HG02870 (cell line): ENCODE measurements around the gene LRRK1.

Experiments
- ATAC-seq: cut with Tn5 transposase; IDR thresholded peaks from one replicate; pipeline ENCODE4 v1.9.1; 2021; ENCODE audit warnings: mild to moderate bottlenecking, moderate library complexity; ENCODE audit not compliant: unreplicated experiment

LRRK1 gene

DNA sequence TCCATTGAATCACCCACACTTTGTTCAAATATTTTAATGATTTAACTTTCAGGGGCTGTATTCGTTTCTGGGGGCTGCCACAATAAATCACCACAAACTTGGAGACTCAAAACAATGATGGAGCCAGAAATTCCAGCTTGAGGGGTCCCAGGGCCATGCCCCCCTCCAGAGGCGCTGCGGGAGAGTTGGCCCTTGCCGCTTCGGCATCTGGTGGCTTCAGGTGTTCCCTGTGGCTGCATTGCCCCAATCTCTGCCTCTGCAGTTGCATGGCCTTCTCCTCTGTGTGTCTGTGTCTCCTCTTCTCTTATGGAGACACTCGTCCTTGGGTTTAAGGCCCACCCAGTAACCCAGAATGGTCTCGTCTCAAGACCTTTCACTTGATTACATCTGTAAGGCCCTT, 187.9 kb downstream of the LRRK1 start:
- ATAC-seq: no peak

DNA sequence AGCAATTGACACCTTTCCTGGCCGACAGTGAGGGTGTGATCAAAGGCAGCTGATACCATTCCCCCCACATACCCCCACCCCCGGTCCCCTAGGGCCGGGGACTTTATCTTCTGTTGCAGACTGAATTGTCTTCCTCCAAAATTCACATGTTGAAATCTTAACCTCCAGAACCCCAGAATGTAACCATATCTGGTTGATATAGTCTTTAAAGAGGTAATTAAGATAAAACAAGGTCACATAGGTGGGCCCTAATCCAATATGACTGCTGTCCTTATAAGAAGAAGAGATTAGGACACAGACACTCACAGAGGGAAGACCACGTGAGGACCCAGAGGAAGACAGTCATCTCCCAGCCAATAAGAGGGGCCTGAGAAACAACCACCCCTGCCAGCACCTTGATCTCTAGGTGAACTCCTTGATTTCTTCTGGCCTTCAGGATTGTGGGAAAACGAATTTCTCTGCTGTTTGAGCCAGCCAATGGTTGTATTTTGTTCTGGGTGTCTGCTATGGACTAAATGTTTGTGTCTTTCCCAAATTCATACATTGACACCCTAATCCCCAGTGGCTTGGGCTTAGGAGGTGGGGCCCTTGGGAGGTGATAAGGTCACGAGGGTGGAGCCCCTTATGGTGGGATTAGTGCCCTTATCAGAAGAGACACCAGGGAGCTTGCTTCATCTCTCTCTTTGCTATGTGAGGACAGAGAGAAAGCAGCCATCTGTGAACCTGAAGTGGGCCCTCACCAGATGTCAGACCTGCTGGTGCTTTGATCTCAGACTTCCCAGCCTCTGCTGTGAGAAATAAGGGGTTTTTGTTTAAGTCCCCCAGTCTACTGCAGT, 188.7 kb downstream of the LRRK1 start:
- ATAC-seq: no peak

DNA sequence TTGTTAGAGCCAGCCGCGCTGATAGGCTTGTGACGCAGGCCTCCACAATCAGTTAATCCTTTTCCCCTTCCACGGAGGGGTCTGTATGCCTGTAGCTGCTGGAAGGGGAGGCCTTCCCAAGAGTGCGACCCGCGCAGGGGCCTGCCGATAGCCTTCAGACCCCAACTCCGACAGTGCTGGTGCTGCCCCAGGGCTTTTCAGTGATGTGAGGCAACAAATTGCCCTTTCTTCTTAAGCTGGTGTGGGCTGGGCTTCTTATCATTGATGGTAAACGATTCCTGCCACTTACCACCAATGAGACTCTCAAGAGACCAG, 189.3 kb downstream of the LRRK1 start:
- ATAC-seq: no peak

DNA sequence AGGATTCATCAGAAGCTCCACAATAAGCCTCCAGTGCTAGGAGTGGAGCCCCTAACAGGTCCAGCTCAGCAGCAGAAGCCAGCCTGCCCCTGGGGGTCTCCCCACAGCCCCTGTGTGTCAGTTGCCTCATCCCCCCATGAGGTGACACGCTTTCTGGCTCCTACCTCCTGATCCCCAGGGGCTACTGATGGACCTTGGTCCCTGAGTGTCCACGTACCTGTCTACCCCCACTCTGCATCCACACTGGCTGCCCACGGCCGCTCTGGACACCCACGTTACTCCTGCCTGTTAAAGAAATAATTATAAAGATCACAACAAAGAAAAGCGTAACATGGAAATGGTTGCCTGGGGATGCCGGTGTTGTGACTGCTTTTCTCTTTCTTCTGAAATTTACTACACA, 189.6 kb downstream of the LRRK1 start:
- ATAC-seq: no peak

DNA sequence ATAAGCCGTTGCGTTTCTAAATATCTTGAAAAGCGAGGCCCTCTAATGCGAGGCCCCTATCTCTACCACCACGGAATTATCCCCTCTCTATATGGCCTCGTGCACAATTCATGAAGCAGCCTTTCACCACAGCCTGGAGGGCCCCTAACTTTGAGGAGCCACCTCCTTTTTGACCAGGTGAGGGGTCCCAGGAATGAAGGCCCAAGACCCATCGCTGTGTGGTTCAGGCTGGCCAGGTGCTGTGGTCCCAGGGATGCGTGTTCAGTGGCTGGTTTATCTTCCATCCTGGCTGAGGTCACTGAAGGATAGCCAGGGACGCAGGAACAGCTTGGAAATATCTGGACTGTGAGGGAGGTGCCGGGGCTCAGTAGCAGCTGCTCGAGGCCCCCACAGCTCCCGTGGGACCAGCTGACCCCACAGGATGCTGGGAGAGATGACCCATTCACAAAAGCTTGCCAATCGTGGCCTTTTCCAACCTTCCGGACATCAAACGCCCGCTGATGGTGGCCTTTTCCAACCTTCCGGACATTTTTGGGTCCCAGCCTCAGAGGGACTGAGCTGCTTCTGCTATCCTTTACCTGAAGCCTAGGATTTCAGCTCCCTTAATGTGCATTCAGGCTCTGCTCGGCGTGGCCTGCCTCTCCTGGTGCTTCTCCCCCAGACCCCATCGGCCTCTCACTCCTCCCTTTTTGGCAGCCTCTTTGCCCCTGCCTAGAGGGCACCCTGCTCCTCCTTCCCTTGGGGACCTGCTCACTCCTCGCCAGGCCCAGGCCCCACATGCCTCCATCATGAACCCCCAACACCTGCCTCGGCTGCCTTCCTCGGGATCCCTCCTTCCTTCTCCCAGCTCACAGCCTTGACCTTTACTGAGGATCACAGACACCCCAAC, 191.8 kb downstream of the LRRK1 start:
- ATAC-seq: no peak

DNA sequence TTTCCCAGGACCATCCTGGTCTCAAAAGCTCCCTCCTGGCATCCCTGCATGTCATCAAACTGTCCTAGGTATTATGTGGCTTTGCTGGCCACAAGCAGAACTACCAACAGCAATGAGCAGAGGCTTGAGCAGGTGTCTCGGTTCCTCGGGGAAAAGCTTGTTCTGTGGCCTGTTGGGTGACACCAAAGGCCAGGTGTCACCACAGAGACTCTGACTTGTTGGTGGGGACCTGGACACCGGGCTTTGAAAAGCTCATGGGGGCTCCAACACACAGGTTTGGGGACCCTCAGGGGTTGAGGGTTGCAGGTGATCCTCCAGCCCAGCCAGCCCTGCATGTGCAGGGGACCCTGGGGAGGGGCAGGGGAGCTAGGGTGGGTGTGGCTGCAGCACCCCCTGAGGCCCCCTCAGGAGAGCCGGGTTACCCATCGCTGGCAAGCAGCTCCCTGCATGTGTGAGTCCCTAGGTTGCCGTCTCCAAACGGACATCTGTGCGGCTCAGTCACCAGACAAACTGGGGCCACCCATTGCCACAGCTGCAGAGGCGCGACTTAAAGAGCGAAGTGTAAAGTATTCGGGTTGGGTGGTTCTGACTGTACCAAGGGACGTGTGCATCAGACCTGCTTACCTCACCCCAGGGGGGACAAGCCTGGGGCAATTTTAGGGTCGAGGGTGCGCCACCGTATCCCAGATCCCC, 192.6 kb downstream of the LRRK1 start:
- ATAC-seq: no peak

DNA sequence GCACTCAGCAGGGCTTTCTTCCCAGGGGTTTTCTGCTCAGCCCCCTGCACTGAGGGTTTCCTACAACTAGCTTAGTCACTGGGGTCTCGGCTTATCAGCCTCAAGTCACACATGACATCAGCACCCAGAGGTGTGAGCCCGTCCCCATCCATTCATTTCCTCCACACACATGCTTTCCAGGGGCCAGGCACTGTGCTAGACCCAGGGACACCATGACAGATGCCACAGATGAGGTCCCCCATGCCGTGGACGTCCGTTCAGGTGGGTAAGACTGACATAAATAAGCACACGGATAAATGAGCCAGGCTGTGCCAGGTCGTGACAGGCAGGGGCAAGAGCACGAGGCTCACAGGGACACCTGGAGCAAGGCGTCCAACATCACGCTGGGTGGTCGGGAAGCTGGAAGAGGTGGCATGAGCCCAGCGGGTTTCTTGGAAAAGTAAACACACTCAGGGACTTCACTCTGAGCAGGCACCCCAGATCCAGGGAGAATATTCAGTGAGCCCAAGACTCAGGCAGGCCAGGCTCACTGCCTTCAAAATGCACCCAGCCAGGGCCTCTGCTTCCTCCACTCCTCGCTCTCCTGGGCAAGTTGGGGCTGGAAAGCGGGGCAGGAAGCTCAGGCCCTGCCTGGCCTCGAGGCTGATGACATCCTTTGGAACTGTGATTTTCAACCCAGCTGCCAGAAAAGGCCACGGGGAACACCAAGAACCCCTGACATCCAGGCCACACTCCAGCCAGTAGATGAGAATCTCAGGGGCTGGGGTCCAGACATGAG, 193.4 kb downstream of the LRRK1 start:
- no peak for ATAC-seq

DNA sequence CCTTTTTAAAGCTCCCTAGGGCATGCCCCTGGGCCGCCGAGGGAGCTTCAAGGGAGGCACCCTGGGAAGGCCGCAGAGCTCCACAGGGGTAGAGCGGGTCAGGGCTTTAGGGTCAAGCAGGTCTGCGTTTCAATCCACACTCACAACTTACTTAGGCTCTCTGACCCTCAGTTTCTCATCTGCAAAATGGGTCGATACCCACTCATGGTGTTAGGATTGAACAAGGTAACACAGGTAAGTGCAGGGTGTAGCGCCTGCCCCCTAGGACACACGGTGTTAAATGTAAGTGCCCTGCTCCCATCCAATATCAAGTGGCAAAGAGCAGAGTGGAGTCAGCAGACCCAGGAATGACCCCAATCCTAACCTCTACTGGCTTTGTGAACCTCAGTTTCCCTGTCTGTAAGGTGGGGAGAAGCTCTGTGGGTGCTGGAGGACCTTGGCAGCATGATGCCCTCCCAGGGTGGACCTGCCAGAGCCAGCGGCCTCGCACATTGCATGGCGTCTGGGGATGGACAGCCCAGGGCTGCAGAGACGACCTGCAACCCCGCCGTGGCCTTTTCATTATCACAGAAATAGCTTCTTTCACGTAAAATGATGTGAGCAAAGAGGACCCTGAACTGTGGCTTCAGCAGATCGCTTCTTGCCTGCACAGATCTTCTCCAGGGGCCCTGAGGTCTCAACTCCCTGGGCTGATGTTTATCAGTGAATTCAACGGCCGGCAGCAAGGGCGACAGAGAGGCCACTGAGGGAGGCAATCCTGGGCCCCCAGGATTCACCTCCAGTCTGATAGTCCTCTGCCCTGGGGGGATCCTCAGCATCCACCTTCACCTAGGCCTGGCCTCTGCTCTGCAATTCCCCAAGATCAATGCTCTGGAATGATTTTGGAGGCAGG, 194.2 kb downstream of the LRRK1 start:
- no peak for ATAC-seq

DNA sequence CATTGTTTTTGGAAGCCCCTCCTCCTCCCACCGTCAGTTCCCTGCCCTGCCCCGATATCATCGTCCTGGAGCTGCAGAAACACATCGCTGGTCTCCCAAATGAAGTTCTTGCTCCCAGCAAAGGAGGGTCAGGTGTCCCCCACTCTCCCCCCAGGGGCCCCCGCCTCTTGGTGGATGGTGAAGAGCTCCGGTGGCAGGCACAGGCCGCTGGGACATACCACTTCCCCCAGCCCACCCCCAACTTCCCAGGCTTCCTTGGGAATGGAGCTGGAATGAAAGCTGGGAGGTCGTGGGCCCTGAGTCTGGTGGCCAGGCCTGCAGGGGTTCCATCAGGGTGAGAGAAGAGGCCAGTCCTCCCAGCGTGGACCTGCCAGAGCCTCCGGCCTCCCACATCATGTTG, 195.0 kb downstream of the LRRK1 start:
- no peak for ATAC-seq

DNA sequence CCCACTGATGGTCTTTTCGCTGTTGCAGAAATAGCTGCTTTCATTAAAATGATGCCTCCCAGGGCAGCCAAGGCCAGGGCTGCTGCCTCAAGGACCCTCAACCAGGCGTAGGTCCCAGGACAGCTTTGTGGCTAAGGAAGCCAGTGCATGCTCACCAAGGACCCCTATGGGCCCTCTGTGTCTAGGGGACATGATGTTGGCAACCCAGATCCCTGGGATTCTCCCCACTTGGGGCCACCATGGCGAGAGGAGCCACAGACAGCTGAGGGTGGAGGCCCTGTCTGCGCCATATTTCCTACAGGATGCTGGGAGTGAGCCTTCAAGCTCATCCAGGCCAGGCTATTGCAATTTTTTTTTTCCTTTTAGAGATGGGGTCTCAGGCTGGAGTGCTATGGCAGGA, 195.5 kb downstream of the LRRK1 start:
- no peak for ATAC-seq

DNA sequence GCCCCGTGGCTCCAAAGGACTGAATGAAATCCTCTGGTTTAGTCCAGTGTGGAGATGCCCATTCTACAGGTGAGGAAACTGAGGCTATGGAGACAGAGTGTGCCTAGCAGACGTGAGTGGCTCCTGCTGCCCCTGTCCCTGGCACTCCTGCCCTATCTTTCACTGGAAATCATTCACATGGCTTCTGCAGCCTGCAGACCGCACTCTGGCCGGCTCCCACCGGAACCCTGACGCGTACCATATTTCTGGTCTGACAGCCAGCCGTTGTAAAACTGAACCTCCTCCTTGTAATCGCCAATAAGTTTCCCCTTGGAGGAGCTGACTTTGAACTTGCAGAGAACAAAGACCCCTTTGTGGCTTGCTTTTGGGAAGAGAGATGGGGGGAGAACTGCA, 196.2 kb downstream of the LRRK1 start:
- no peak for ATAC-seq

DNA sequence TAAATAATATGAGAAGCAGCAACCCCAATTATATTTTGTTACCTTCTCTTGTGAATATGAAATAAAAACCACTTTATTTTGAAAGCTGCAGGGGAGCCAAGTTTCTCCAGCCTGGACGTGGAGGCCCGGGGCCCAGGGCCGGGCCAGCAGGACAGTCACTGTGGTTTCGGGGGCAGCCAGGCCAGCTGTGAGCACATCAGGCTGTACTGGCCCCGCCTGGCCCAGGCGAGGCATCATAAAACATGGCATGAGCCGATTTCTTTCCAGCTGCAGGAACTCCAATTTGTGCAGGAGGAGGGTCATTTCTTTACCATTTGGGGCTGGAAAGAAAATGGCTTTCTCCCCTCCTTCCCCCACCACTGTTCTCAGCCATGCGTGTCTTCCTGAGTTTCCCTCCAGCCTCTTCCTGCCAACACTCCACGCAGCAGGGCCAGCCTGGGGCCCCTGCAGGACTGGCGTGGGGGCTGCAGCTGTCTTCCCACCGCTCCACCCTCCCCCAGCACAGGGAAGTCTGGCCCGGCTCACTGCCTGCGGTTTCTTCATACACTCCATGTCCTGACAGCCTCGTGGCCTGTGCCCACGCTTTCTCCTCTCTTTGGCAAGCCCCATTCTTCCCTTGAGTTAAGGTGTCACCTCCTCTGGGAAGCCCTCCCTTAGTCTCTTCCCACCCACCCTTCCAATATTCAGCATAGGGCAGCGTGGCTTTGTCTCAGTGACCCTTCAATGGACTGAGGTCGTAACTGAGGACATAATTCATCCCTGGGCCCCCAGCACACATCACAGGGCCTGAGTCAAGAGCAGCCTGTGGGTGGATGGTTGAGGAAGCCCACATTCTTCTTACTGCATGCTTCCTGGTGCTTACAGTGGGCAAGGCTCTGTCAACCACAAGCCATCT, 196.9 kb downstream of the LRRK1 start:
- no peak for ATAC-seq

DNA sequence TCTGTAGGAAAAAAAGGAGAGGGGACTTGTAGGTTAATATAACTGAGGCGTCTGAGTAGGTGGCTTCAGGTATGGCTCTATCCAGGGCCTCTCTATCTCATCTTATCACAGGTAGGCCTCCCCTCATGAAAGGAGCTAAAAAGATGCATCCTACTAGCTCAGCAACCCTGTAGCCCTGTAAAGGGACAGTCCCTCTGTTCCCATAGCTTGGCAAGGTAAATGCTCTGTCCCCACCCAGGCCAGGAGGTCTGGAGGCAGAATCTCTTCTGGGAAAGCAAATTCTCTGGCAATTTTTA, 197.5 kb downstream of the LRRK1 start:
- ATAC-seq: no peak

DNA sequence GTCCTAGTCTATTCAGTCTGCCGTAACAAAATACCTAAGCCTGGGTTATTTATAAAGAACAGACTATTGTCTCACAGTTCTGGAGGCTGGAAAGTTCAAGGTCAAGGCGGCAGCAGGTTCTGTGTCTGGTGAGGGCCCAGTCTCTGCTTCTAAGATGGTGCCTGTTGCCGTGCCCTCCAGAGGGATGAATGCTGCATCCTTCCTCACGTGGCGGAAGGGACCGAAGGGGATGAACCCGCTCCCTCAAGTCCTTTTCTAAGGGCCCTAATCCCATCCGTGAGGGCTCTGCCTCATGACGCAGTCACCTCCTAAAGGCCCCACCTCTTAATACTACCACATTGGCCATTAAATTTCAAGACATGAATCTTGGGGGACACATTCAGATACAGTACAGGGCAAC, 199.0 kb downstream of the LRRK1 start:
- no peak for ATAC-seq

DNA sequence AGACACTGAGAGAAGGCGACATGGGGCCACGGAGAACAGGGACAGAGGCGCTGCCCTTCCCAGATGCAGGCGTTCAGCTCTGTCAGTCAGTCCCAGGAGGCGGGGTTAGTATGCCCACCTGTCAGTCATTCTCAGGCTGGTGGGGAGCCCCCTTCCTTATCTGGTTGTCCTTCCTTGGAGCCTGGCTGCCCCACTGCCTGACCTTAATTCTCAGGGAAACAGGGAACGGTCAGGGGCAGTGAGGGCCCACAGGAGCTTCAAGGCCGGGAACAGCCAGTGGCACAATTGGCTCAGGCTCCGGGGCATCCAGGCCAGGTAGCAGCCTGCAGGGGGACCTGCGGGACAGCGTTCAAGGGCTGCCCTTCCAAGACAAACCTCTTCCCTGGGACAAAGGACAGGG, 199.5 kb downstream of the LRRK1 start:
- no peak for ATAC-seq

DNA sequence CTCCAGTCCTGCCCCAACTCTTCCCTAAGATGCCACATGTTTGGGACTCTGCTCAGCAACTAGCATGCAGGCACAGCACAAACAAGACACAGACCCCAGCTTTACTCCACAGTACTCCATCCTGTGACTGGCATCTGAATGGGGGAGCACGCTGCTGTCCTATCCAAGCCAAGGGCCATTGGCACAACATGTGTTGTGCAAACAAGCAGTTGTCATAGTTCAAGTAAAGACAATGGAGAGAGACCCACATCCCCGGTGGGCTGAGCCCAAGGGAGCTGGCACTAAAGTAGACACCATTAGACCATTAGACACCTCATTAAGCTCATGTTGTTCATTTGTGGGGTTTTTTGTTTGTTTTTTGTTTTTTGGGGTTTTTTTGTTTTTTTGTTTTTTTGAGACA, 200.0 kb downstream of the LRRK1 start:
- ATAC-seq: no peak
